ENCODE results near the gene CCDC148. TPM values are rescaled to one million over a fixed set of nuclear protein-coding genes. Genes with fewer than 3 reads are reported as not detected.

Gene CCDC148
- polyA plus RNA-seq, 4 donors: 0.09 to 0.37 TPM; not detected in 2

DNA sequence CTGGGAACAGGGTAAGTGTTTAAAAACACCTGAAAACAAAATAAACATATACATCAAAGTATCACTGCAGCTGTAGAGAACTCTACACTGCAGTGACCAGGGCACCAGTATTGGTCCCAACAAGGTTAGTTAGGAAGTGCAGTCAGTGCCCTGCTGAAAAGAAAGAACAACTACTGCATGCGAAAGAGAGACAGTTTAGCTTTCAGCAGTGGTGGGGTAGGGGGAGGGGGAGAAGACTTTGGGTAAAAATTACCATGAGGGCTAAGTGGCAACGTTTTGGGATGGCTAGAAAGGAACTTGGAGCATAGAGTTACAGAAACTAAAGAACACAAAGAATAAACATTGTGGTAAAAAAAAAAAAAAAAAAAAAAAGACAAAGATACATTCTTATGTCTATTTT, 242.8 kb downstream of the CCDC148 start:
- WGBS, 3 donors: 54 to 61% (median 56%) methylated on average over 2 of the region's 2 CpGs
- no peaks in the 10 kb centered on the region for H3K27me3 ChIP-seq (ENCODE audit: control insufficient read depth in 3 of 3, insufficient read depth in 3 of 3, low read length in 3 of 3)
- DNase-seq (no peak), FAIRE-seq (no peak)
- H3K27ac ChIP-seq (ENCODE audit: low read depth in 1 of 3, low read length in 2 of 3): no peak overlapping the region
- no peaks in the 10 kb centered on the region for H3K9me3 ChIP-seq (ENCODE audit: control insufficient read depth in 2 of 2, insufficient read depth in 1 of 2, low read depth in 1 of 2, low read length in 1 of 2)
- no peaks in the 10 kb centered on the region for H3K4me1 ChIP-seq (ENCODE audit: control insufficient read depth in 3 of 3, insufficient read depth in 2 of 3, low read depth in 1 of 3, low read length in 2 of 3)
- H3K4me3 ChIP-seq (ENCODE audit: low read depth in 1 of 3, low read length in 3 of 3): no peak overlapping the region
- H3K36me3 ChIP-seq (ENCODE audit: control insufficient read depth in 3 of 3, insufficient read depth in 2 of 3, low read depth in 1 of 3, low read length in 3 of 3): no peaks in the 10 kb centered on the region

DNA sequence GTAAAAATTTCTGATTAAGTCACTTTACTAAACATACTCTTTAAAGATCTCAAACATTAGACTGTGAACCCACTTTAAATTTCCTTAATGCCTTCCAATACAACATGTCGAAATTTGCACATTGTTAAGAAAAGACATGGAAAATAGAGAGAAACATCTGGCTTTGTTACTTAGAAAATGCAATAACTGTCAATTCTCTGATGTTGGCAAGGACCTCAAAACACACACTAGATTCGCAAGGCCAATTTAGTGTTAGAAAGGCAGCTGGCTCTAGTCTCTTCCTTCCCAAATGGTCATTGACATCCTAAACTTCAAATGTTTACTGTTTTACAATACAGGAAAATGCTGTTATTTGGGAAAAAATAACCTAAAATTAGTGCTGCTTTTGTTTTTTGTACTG, 244.3 kb downstream of the CCDC148 start:
- H3K4me1 ChIP-seq (ENCODE audit: control insufficient read depth in 3 of 3, insufficient read depth in 2 of 3, low read depth in 1 of 3, low read length in 2 of 3): no peaks in the 10 kb centered on the region
- H3K36me3 ChIP-seq (ENCODE audit: control insufficient read depth in 3 of 3, insufficient read depth in 2 of 3, low read depth in 1 of 3, low read length in 3 of 3): no peaks in the 10 kb centered on the region
- H3K9me3 ChIP-seq (ENCODE audit: control insufficient read depth in 2 of 2, insufficient read depth in 1 of 2, low read depth in 1 of 2, low read length in 1 of 2): no peaks in the 10 kb centered on the region
- WGBS, 3 donors: 69 to 91% (median 82%) methylated on average over 2 of the region's 2 CpGs
- H3K4me3 ChIP-seq (ENCODE audit: low read depth in 1 of 3, low read length in 3 of 3): no peak overlapping the region
- no peaks in the 10 kb centered on the region for H3K27me3 ChIP-seq (ENCODE audit: control insufficient read depth in 3 of 3, insufficient read depth in 3 of 3, low read length in 3 of 3)
- H3K27ac ChIP-seq (ENCODE audit: low read depth in 1 of 3, low read length in 2 of 3): no peak overlapping the region
- DNase-seq: no peak
- no peak for FAIRE-seq

DNA sequence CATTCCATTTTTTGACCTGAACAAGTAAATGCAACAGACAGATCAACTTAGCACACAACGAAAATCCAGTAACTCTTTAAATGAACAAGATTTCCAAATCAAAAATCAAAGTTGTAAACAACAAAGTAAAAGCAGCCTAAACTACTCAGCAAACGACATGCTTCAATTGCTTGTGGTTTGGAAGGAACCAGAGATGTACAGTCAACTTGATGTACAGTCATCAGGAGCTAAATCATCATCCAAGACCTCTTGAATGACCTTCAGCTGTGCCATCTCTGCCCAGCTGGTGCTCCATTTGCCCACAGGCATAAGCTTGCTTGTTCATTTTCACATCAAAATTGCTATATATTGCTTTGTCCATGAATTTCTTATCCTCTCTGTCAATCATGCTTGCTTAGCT, 245.1 kb downstream of the CCDC148 start:
- 59 to 79% (median 64%) methylated on average over 2 of the region's 2 CpGs for WGBS, 3 donors
- H3K9me3 ChIP-seq (ENCODE audit: control insufficient read depth in 2 of 2, insufficient read depth in 1 of 2, low read depth in 1 of 2, low read length in 1 of 2): no peaks in the 10 kb centered on the region
- FAIRE-seq (no peak), DNase-seq (no peak)
- no peaks in the 10 kb centered on the region for H3K36me3 ChIP-seq (ENCODE audit: control insufficient read depth in 3 of 3, insufficient read depth in 2 of 3, low read depth in 1 of 3, low read length in 3 of 3)
- no peak overlapping the region for H3K4me3 ChIP-seq (ENCODE audit: low read depth in 1 of 3, low read length in 3 of 3)
- H3K27ac ChIP-seq (ENCODE audit: low read depth in 1 of 3, low read length in 2 of 3): no peak overlapping the region
- H3K27me3 ChIP-seq (ENCODE audit: control insufficient read depth in 3 of 3, insufficient read depth in 3 of 3, low read length in 3 of 3): no peaks in the 10 kb centered on the region
- H3K4me1 ChIP-seq (ENCODE audit: control insufficient read depth in 3 of 3, insufficient read depth in 2 of 3, low read depth in 1 of 3, low read length in 2 of 3): no peaks in the 10 kb centered on the region

DNA sequence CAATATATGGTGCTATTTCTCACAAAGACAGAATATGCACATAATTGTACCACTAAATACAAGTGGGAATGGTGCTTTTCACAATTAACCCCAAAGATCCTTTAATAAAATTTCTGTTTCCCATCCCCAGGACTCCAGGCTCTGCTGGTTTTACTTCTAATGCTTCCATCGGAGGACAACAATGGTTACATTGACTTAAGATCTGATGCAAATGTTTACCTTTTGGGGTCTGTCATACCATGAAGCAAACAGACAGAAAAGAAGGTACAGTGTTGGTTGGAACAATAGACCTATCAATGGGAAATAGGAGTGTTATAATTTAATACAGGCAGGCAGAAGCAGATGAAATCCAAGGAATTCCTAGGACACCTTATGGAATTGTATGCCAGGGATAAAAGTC, 249.2 kb downstream of the CCDC148 start:
- H3K4me3 ChIP-seq (ENCODE audit: low read depth in 1 of 3, low read length in 3 of 3): no peak overlapping the region
- no peaks in the 10 kb centered on the region for H3K36me3 ChIP-seq (ENCODE audit: control insufficient read depth in 3 of 3, insufficient read depth in 2 of 3, low read depth in 1 of 3, low read length in 3 of 3)
- H3K9me3 ChIP-seq (ENCODE audit: control insufficient read depth in 2 of 2, insufficient read depth in 1 of 2, low read depth in 1 of 2, low read length in 1 of 2): no peaks in the 10 kb centered on the region
- no peak for DNase-seq
- H3K27ac ChIP-seq (ENCODE audit: low read depth in 1 of 3, low read length in 2 of 3): no peak overlapping the region
- FAIRE-seq: no peak
- H3K4me1 ChIP-seq (ENCODE audit: control insufficient read depth in 3 of 3, insufficient read depth in 2 of 3, low read depth in 1 of 3, low read length in 2 of 3): peaks cover 0 to 7% (median 0%) of the 10 kb centered on the region in 3 donors
- no peaks in the 10 kb centered on the region for H3K27me3 ChIP-seq (ENCODE audit: control insufficient read depth in 3 of 3, insufficient read depth in 3 of 3, low read length in 3 of 3)
- 95 to 97% (median 96%) methylated on average over 1 of the region's 1 CpG for WGBS, 3 donors

GRCh38 chr2:158205215-158205614, 251.3 kb downstream of the CCDC148 start:
- Histone ChIP-seq H3K9me3 (ENCODE audit: control insufficient read depth in 2 of 2, insufficient read depth in 1 of 2, low read depth in 1 of 2, low read length in 1 of 2) (no peaks in the 10 kb centered on the region), H3K27ac (ENCODE audit: low read depth in 1 of 3, low read length in 2 of 3) (no peak overlapping the region), H3K36me3 (ENCODE audit: control insufficient read depth in 3 of 3, insufficient read depth in 2 of 3, low read depth in 1 of 3, low read length in 3 of 3) (no peaks in the 10 kb centered on the region), H3K4me1 (ENCODE audit: control insufficient read depth in 3 of 3, insufficient read depth in 2 of 3, low read depth in 1 of 3, low read length in 2 of 3) (peaks cover 0 to 7% (median 0%) of the 10 kb centered on the region in 3 donors), H3K27me3 (ENCODE audit: control insufficient read depth in 3 of 3, insufficient read depth in 3 of 3, low read length in 3 of 3) (no peaks in the 10 kb centered on the region), H3K4me3 (ENCODE audit: low read depth in 1 of 3, low read length in 3 of 3) (no peak overlapping the region)
- WGBS, 3 donors: 6 to 52% (median 32%) methylated on average over 1 of the region's 1 CpG
- peak in 1 of 2 donors; percentile 60 for DNase-seq
- no peak for FAIRE-seq

DNA sequence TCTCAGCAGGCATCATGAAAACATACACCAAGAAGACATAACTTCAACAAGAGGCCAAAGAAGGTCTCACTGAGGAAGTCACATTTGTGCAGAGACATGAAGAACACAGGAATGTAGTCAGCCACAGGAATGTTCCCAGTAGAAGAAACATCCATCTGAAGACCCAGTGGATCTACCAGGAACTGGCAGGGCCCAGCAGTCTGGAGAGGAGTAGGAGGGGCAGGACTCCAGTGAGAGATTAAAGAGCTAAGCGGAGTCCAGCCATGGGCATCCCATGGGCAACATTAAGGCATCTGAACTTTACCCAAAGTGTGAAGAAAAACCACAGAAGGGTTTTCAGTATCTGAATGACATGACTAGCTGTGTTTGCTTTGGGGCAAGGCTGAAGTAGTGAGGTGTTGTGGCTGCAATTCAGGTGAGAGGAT, 251.8 kb downstream of the CCDC148 start:
- Histone ChIP-seq H3K9me3 (ENCODE audit: control insufficient read depth in 2 of 2, insufficient read depth in 1 of 2, low read depth in 1 of 2, low read length in 1 of 2) (no peaks in the 10 kb centered on the region), H3K36me3 (ENCODE audit: control insufficient read depth in 3 of 3, insufficient read depth in 2 of 3, low read depth in 1 of 3, low read length in 3 of 3) (no peaks in the 10 kb centered on the region), H3K27ac (ENCODE audit: low read depth in 1 of 3, low read length in 2 of 3) (peak overlapping the region in 1 of 3 donors; percentile 19), H3K27me3 (ENCODE audit: control insufficient read depth in 3 of 3, insufficient read depth in 3 of 3, low read length in 3 of 3) (no peaks in the 10 kb centered on the region), H3K4me1 (ENCODE audit: control insufficient read depth in 3 of 3, insufficient read depth in 2 of 3, low read depth in 1 of 3, low read length in 2 of 3) (peaks cover 0 to 7% (median 0%) of the 10 kb centered on the region in 3 donors), H3K4me3 (ENCODE audit: low read depth in 1 of 3, low read length in 3 of 3) (no peak overlapping the region)
- DNase-seq (no peak), FAIRE-seq (no peak)
- 82 to 91% (median 84%) methylated on average over 1 of the region's 1 CpG for WGBS, 3 donors

- FAIRE-seq (no peak), DNase-seq (no peak)
- 54 to 61% (median 59%) methylated on average over 6 of the region's 6 CpGs for WGBS, 3 donors
Observed at GRCh38 chr2:158202161-158202815, 254.3 kb downstream of the CCDC148 start.

GRCh38 chr2:158199928-158200650, 256.5 kb downstream of the CCDC148 start:
- H3K4me3 ChIP-seq (ENCODE audit: low read depth in 1 of 3, low read length in 3 of 3): no peak overlapping the region
- peaks cover 0 to 7% (median 1%) of the 10 kb centered on the region in 3 donors for H3K4me1 ChIP-seq (ENCODE audit: control insufficient read depth in 3 of 3, insufficient read depth in 2 of 3, low read depth in 1 of 3, low read length in 2 of 3)
- no peaks in the 10 kb centered on the region for H3K36me3 ChIP-seq (ENCODE audit: control insufficient read depth in 3 of 3, insufficient read depth in 2 of 3, low read depth in 1 of 3, low read length in 3 of 3)
- H3K27me3 ChIP-seq (ENCODE audit: control insufficient read depth in 3 of 3, insufficient read depth in 3 of 3, low read length in 3 of 3): no peaks in the 10 kb centered on the region
- DNase-seq (no peak), FAIRE-seq (no peak)
- H3K27ac ChIP-seq (ENCODE audit: low read depth in 1 of 3, low read length in 2 of 3): no peak overlapping the region
- no peaks in the 10 kb centered on the region for H3K9me3 ChIP-seq (ENCODE audit: control insufficient read depth in 2 of 2, insufficient read depth in 1 of 2, low read depth in 1 of 2, low read length in 1 of 2)
- WGBS, 3 donors: 76 to 95% (median 91%) methylated on average over 2 of the region's 2 CpGs

More at GRCh38 chr2:158202161-158202815, 254.3 kb downstream of the CCDC148 start:
- H3K27me3 ChIP-seq (ENCODE audit: control insufficient read depth in 3 of 3, insufficient read depth in 3 of 3, low read length in 3 of 3): no peaks in the 10 kb centered on the region
- no peaks in the 10 kb centered on the region for H3K9me3 ChIP-seq (ENCODE audit: control insufficient read depth in 2 of 2, insufficient read depth in 1 of 2, low read depth in 1 of 2, low read length in 1 of 2)
- no peak overlapping the region for H3K4me3 ChIP-seq (ENCODE audit: low read depth in 1 of 3, low read length in 3 of 3)
- H3K36me3 ChIP-seq (ENCODE audit: control insufficient read depth in 3 of 3, insufficient read depth in 2 of 3, low read depth in 1 of 3, low read length in 3 of 3): no peaks in the 10 kb centered on the region
- no peak overlapping the region for H3K27ac ChIP-seq (ENCODE audit: low read depth in 1 of 3, low read length in 2 of 3)
- H3K4me1 ChIP-seq (ENCODE audit: control insufficient read depth in 3 of 3, insufficient read depth in 2 of 3, low read depth in 1 of 3, low read length in 2 of 3): peaks cover 0 to 7% (median 1%) of the 10 kb centered on the region in 3 donors
